ENCODE measurements around the gene TRPM8.

The TRPM8 gene

DNA sequence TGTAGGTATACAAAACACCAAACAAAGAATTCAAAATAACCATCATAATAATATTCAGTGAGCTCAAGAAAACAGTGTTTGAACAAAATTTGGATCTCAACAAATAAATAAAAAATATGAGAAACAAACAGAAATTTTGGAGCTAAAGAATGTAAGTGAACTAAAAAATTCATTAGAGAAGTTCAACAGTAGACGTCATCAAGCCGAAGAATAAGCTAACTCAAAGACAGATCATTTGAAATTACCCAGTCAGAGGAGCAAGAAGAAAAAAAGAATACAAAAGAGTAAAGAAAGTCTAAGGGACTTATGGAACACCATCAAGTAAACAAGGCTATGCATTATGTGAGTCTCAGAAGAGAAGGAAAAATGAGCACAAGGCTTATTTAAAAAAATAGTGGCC is 116.7 kb downstream of the TRPM8 start:
- no peak for DNase-seq (ENCODE audit: extremely low read depth in 1 of 2, low read depth in 1 of 2)

DNA sequence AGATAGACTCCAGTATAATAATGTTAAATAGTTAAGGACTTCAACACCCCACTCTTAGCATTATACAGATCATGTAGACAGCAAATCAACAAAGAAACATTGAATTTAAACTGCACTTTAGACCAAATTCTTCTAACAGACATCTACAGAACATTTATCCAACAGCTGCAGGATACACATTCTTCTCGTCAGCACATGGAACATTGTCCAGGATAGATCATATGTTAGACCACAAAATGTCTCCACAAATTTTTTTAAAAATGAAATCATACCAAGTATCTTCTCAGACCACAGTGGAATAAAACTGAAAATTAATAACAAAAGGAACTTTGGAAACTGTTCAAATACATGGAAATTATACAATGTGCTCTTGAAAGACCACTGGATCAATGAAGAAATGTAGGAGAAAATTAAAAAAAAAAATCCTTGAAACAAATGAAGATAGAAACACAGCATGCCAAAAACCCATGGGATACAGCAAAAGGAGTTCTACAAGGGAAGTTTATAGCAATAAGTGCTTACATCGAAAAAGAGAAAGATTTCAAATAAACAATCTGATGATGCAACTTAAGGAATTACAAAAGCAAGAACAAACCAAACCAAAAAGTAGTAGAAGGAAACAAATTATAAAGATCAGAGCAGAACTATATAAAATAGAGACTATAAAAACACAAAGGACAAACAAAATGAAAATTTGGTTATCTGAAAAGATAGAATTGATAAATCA is 121.1 kb downstream of the TRPM8 start:
- no peak for DNase-seq (ENCODE audit: extremely low read depth in 1 of 2, low read depth in 1 of 2)

DNA sequence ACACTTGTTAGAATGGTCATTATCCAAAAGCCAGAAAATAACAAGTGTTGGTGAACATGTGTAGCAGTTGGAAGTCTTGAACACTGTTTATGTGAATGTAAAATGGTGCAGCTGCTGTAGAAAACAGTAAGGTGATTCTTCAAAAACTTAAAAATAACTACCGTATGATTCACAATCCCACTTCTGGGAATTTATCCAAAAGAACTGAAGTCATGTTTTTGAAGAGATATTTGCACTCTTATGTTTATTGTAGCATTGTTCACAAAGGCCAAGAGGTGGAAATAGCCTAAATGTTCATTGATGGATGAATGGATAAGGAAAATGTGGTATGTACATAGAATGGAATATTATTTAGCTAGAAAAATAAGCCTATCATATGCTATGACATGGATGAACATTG is 127.0 kb downstream of the TRPM8 start:
- DNase-seq (ENCODE audit: extremely low read depth in 1 of 2, low read depth in 1 of 2) = no peak

DNA sequence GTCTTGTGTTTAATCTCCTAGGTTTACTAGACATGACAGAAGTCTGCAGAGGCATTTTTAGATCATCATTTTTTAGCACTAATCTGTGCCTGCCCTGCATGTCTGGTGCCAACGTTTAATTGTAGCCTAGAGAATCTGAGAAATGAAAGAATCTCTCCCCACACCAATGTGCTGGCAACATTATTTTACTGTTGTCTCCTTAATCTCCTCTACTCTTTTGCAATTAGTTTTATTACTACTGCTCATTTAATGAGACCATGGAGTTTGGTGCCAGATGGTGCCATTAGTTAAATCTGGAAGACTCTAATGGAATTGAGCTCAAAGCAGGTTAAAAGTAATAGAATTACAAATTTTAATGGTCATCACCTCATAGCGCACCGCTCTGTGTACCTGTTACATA is 129.3 kb downstream of the TRPM8 start:
- no peak for DNase-seq (ENCODE audit: extremely low read depth in 1 of 2, low read depth in 1 of 2)

DNA sequence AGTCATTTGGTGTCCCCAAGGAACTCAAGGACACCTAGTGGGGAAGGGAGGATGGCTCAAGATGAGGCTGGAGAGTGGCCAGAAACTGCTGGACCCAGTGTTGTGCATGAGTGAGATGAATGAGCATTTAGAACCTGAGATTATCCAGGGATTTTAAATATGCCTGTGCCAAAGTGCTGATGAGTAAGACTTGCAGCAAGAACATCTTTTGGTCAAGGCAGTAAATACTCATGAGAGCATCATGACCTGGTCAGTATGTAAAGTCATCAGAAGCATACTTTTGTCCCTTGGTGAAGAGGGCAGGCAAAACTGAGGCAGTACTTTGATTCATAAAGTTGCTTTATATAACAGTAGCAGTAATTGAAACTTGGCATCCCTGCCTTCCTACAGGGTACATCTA is 130.2 kb downstream of the TRPM8 start:
- DNase-seq (ENCODE audit: extremely low read depth in 1 of 2, low read depth in 1 of 2) = no peak

DNA sequence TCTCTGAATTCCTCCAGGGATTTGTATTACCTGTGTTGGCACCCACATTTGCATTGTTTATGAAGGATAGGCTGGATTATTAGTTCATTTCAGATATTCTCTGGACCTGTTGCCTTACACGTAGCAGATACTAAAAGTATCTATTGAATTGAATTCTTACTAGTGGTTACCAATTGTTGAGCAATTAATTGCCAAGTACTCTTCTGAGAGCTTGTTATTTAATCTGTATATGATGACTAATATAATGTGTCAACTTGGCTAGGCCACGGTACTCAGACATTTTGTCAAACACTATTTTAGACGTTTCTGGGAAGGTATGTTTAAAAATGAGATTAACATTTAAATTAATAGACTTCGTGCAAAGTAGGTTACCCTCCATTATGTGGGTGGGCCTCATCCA is 130.9 kb downstream of the TRPM8 start:
- no peak for DNase-seq (ENCODE audit: extremely low read depth in 1 of 2, low read depth in 1 of 2)

DNA sequence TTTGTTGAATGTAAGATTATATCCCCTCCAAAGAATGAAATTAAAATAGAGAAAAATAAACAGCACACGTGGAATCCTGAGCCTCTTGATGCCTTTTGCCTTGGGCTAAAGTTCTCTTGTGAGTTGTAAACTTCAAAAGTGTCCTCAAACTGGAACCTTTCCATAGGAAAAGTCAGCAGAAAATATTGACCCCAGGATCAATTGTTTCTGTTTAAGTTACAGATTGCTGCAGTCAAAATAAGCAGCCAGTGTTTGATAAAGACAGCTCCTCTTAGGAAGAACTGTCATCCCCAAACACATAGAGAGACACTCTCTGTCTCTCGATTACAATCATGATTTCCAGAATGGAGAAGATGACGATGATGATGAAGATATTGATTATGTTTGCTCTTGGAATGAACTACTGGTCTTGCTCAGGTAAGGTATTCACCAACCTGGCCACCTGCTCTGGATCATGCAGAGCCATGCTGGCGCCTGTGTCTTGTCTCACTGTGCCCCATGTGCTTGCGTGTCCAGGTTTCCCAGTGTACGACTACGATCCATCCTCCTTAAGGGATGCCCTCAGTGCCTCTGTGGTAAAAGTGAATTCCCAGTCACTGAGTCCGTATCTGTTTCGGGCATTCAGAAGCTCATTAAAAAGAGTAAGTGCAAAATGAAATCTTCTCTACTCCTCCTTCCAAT is 133.4 kb downstream of the TRPM8 start, which contains the start of gene SPP2:
Gene SPP2 (plus strand): TSS at position 248 of the 681 bp plus-strand sequence. CDS start 85 bp downstream, at position 333.
- no peak for DNase-seq (ENCODE audit: extremely low read depth in 1 of 2, low read depth in 1 of 2)

DNA sequence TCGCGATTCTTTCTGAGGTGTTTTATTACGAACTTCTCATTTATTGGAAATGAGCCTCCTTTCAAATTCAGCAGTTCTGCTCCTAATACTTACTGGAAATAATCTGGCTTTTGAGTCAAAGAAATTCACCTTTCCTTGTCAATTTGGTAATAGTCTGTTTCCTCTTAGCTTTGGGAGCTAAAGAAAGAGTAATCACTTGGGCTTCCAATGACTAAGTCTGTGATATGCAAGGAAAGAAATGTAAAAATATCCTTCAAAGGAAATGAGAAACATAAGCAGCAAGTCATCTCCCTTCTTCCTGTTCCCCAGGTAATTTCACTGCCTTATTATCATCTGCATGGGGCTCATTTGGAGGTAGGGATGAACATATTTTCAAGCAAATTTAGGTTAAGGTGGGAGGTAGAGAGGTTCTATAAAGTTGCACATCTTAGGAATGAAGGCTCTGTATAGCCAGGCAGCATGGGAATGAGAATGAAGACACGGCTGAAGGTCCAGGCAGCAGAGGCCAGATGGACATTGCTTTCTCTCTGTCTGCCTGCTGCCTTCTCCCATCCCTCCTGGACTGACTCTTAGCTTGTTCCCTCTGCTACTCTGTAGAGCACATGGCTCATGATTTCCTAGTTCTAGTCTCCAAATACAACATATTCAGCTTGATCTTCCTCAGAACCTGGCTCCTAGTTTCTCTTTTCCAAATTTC is 134.3 kb downstream of the TRPM8 start:
- DNase-seq (ENCODE audit: extremely low read depth in 1 of 2, low read depth in 1 of 2) = no peak

DNA sequence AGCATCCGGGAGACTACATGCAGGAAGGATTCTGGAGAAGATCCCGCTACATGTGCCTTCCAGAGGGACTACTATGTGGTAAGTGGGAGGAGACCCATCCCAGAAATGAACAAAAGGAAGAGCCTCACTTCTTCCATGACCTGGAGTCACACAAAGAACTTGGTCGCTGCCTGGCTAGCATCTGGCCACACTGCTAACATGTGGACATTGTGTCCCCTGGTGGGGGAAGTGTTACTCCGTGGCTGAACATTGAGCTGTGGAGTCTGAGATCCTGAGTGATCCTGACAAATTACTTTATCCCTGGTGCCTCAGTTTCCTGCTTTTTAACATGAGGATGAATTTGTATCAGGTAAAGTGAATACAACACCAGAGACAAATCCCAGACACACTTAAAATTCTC is 141.7 kb downstream of the TRPM8 start:
- DNase-seq (ENCODE audit: extremely low read depth in 1 of 2, low read depth in 1 of 2) = no peak

DNA sequence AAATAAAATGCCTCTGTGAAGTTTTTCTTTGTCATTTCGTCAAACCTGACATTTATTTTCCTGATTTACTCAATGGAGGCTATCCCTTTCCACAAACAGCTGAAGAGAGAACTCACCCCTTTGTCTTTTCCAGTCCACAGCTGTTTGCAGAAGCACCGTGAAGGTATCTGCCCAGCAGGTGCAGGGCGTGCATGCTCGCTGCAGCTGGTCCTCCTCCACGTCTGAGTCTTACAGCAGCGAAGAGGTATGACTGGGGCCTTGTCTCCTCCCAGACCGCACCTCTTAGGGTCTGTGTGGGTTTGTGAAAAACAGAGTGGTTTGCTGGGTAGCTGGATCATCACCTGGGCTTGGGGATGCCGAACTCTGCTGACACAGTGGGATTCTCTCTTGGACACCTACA is 143.1 kb downstream of the TRPM8 start:
- DNase-seq (ENCODE audit: extremely low read depth in 1 of 2, low read depth in 1 of 2) = no peak

DNA sequence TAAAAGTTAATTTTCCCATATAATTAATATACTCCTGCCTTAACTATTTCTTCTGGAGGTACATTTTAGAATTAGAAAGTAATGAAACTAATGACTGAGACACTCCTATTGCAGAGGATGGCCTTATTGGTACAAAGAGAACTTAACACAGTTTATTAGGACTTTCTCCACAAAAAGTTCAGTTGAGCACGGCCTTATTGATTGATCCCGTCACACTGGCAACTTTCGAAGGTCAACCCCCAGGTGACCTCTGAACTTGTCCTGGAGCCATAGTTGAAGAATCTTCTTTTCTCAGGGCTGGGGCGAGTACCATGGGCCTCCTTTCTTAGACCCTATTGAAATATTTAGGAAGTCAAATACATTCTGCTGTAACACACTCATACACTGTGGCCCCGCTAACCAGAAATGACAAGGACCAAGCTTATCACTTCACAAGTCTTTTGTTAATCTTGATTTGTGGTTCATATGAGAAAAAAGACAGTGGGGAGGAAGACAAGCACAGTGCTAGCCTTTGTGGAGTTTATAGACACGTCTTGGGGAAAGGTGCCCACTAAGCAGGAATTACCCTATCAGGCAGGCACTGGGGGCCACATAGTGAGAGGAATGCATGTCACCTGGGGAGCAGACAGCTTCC is 144.6 kb downstream of the TRPM8 start:
- no peak for DNase-seq (ENCODE audit: extremely low read depth in 1 of 2, low read depth in 1 of 2)

DNA sequence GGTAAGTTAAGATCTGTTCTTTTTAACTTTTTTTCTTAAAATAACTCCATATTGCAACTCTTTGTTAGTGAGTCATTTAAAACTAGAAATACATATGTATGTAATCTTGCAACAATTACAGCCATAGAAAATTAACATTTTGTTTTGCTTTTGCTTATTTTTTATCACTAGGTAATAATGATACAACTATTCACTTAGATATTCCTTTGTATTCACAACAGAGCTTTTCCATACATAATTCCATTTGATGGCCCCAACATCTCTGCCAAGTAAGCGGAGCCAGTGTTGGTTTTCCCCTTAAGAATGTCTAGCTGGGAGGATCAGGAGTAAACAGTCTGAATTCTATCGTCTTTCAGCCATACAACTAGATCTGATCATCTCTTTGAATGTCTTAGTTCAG is 149.4 kb downstream of the TRPM8 start:
- DNase-seq (ENCODE audit: extremely low read depth in 1 of 2, low read depth in 1 of 2) = no peak

Data from activated CD8-positive, alpha-beta memory T cell treated with anti-CD3 and anti-CD28 coated beads for 1 hour (primary cell).